ENCODE measurements around the gene SNAI3. TPM values are rescaled to one million over a fixed set of nuclear protein-coding genes. Genes with fewer than 3 reads are reported as not detected.

The SNAI3 gene
- total and polyA plus RNA-seq, 2 of the 4 experiments (the other 2 are of a cell fraction) = 0.21 TPM; not detected in 1

DNA sequence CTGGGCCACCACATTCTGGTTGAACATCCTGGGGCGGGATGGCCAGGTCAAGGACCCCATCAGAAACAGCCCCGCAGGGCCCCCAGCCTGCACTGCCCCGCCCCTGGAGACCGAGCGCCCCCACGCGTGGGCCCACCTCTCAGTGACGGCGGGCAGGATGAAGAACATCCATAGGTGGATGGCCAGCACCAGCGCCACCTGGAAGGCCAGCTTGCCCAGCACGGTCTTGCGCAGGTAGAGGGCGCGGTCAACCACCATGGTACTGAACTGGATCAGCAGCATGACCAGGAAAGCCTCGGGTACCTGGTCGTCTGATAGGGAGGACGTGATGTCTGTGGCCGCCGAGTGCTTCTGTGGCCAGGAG, 33.6 kb upstream of the SNAI3 start:
- no peak overlapping the region for H3K4ac ChIP-seq (ENCODE audit: low read depth, low read length)
- H3K4me2 ChIP-seq (ENCODE audit: low read depth, low read length) = no peak overlapping the region
- ATAC-seq (ENCODE audit: low read depth) (no peak), DNase-seq (no peak)
- peaks cover 24% of the 10 kb centered on the region for H4K20me1 ChIP-seq (ENCODE audit: insufficient read depth, low read length)
- CTCF ChIA-PET = no interaction called here
- POLR2A ChIA-PET (ENCODE audit: unreplicated experiment) = no interaction called here
- no peak overlapping the region for H4K8ac ChIP-seq (ENCODE audit: low read depth in 2 of 2, low read length in 2 of 2)
- no peak overlapping the region for H2BK120ac ChIP-seq (ENCODE audit: low read depth, low read length)
- H3K14ac ChIP-seq (replicated peaks; ENCODE audit: low read depth, low read length) = no peak overlapping the region
- in situ Hi-C loops (cut with MboI; ENCODE audit: low sequenced_read_pairs) (no loop called here), dilution Hi-C loops (cut with HindIII; ENCODE audit: low sequenced_read_pairs, unreplicated experiment) (no loop called here), intact Hi-C loops (cut with micrococcal nuclease) (no loop called here)
- H4K5ac ChIP-seq (ENCODE audit: low read depth, low read length) = no peak overlapping the region
- no peak overlapping the region for H3K18ac ChIP-seq (ENCODE audit: low read depth, low read length)
- no peak overlapping the region for H2BK20ac ChIP-seq (ENCODE audit: low read depth, low read length)
- H2AFZ ChIP-seq (replicated peaks; ENCODE audit: low read length, poor library complexity) = no peak overlapping the region
- H3K9ac ChIP-seq (ENCODE audit: low read depth, low read length) = no peak overlapping the region
- no peaks in the 10 kb centered on the region for H3K27me3 ChIP-seq (ENCODE audit: control insufficient read depth, insufficient read depth, low read length)
- BruUV-seq (replicated peaks) = no TSS peak
- WGBS, 2 experiments (ENCODE audit: extremely low coverage in 2 of 2, insufficient read length in 1 of 2) = 100% methylated on average over 9 of the region's 19 CpGs; no CpG with 5 or more reads in 1 of the 2 experiments
- no peaks in the 10 kb centered on the region for H3K4me1 ChIP-seq (ENCODE audit: control insufficient read depth, insufficient read depth, low read length)
- no peak overlapping the region for H2BK15ac ChIP-seq (ENCODE audit: low read depth, low read length)
- H3K9me3 ChIP-seq (ENCODE audit: control insufficient read depth, insufficient read depth, low read length) = no peaks in the 10 kb centered on the region
- no peak overlapping the region for H2AK5ac ChIP-seq (ENCODE audit: low read depth, low read length)
- TF ChIP-seq RAD21 (IDR thresholded peaks at IDR 0.05; ENCODE audit: low read length) = no peak
- TF ChIP-seq CHD1 (IDR thresholded peaks at IDR 0.05; ENCODE audit: low read depth, low read length) = no peak
- TF ChIP-seq, protein P1, sequence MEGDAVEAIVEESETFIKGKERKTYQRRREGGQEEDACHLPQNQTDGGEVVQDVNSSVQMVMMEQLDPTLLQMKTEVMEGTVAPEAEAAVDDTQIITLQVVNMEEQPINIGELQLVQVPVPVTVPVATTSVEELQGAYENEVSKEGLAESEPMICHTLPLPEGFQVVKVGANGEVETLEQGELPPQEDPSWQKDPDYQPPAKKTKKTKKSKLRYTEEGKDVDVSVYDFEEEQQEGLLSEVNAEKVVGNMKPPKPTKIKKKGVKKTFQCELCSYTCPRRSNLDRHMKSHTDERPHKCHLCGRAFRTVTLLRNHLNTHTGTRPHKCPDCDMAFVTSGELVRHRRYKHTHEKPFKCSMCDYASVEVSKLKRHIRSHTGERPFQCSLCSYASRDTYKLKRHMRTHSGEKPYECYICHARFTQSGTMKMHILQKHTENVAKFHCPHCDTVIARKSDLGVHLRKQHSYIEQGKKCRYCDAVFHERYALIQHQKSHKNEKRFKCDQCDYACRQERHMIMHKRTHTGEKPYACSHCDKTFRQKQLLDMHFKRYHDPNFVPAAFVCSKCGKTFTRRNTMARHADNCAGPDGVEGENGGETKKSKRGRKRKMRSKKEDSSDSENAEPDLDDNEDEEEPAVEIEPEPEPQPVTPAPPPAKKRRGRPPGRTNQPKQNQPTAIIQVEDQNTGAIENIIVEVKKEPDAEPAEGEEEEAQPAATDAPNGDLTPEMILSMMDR (conservative IDR thresholded peaks at IDR 0.05; ENCODE audit: low read depth, low read length) = no peak
- no peak for TF ChIP-seq CEBPB (IDR thresholded peaks at IDR 0.05; ENCODE audit: low read depth, low read length)
- TF ChIP-seq MXI1 (IDR thresholded peaks at IDR 0.05; ENCODE audit: borderline replicate concordance, low read depth, low read length) = no peak
- TF ChIP-seq BHLHE40 (IDR thresholded peaks at IDR 0.05; ENCODE audit: low read depth, low read length) = no peak
- TF ChIP-seq FOS (IDR thresholded peaks at IDR 0.05; ENCODE audit: low read depth, low read length) = no peak
- TF ChIP-seq POLR2A (IDR thresholded peaks at IDR 0.05; ENCODE audit: low read depth, low read length) = no peak
- TF ChIP-seq MAFK (IDR thresholded peaks at IDR 0.05; ENCODE audit: low read depth, low read length) = no peak
- no peak for TF ChIP-seq RFX5 (IDR thresholded peaks at IDR 0.05; ENCODE audit: low read depth, low read length)
- TF ChIP-seq, protein P2, sequence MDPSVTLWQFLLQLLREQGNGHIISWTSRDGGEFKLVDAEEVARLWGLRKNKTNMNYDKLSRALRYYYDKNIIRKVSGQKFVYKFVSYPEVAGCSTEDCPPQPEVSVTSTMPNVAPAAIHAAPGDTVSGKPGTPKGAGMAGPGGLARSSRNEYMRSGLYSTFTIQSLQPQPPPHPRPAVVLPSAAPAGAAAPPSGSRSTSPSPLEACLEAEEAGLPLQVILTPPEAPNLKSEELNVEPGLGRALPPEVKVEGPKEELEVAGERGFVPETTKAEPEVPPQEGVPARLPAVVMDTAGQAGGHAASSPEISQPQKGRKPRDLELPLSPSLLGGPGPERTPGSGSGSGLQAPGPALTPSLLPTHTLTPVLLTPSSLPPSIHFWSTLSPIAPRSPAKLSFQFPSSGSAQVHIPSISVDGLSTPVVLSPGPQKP (IDR thresholded peaks at IDR 0.05; ENCODE audit: borderline replicate concordance, low read depth, low read length) = no peak
- no peak for TF ChIP-seq MAZ (IDR thresholded peaks at IDR 0.05; ENCODE audit: borderline replicate concordance, low read depth, low read length)
- TF ChIP-seq NFE2L2 (IDR thresholded peaks at IDR 0.05; ENCODE audit: low read depth, low read length) = no peak
- TF ChIP-seq, protein P3, sequence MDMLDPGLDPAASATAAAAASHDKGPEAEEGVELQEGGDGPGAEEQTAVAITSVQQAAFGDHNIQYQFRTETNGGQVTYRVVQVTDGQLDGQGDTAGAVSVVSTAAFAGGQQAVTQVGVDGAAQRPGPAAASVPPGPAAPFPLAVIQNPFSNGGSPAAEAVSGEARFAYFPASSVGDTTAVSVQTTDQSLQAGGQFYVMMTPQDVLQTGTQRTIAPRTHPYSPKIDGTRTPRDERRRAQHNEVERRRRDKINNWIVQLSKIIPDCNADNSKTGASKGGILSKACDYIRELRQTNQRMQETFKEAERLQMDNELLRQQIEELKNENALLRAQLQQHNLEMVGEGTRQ (IDR thresholded peaks at IDR 0.05; ENCODE audit: low read depth, low read length) = no peak
- TF ChIP-seq RCOR1 (IDR thresholded peaks at IDR 0.05; ENCODE audit: insufficient replicate concordance, low read length) = no peak
- TF ChIP-seq SMC3 (IDR thresholded peaks at IDR 0.05; ENCODE audit: low read depth, low read length) = no peak
- no peak overlapping the region for H3K4me3 ChIP-seq (ENCODE audit: insufficient read depth, low read depth, low read length)
- H3K27ac ChIP-seq (ENCODE audit: insufficient read depth, low read length) = no peak overlapping the region
- peak overlapping the region; percentile 28 for H2AK9ac ChIP-seq (replicated peaks; ENCODE audit: low read depth, low read length, poor library complexity)
- H3K56ac ChIP-seq (ENCODE audit: extremely low read depth, insufficient read depth, low read length) = no peak overlapping the region
- peaks cover 5 to 22% of the 10 kb centered on the region in 2 experiments; a peak in 3 of 4 replicates for H3K79me1 ChIP-seq (ENCODE audit: low read depth in 1 of 2, low read length in 2 of 2)
- H2BK5ac ChIP-seq (ENCODE audit: low read depth, low read length, poor library complexity, severe bottlenecking) = no peak overlapping the region
- H3K9me1 ChIP-seq (ENCODE audit: insufficient read depth, low read length) = no peaks in the 10 kb centered on the region
- H4K91ac ChIP-seq (ENCODE audit: insufficient read depth, low read depth, low read length) = no peak overlapping the region
- no peak overlapping the region for H3K23ac ChIP-seq (ENCODE audit: low read depth, low read length)
- H3K36me3 ChIP-seq (ENCODE audit: control insufficient read depth, insufficient read depth, low read length) = peaks cover 94% of the 10 kb centered on the region

Data from IMR-90 (cell line).